ENCODE data around the gene CDCP1.

Gene CDCP1

GRCh38 chr3:45145681-45146614 lies at the start of gene CDCP1:
Gene CDCP1 (minus strand): TSS chr3:45146378. CDS start chr3:45146287, 91 bp downstream.
- no peak for DNase-seq

GRCh38 chr3:45194791-45195190 lies 48.6 kb upstream of the CDCP1 start:
- DNase-seq: no peak

GRCh38 chr3:45191924-45192417 lies 45.8 kb upstream of the CDCP1 start:
- DNase-seq: no peak

- DNase-seq: no peak
Observed at GRCh38 chr3:45191424-45191823, 45.2 kb upstream of the CDCP1 start.

- DNase-seq: no peak
Observed at GRCh38 chr3:45188719-45189659, 42.8 kb upstream of the CDCP1 start.

GRCh38 chr3:45187694-45188141 lies 41.5 kb upstream of the CDCP1 start:
- DNase-seq: no peak

- no peak for DNase-seq
Observed at GRCh38 chr3:45186871-45187270, 40.7 kb upstream of the CDCP1 start.

GRCh38 chr3:45185461-45185860 lies 39.3 kb upstream of the CDCP1 start:
- DNase-seq: no peak

GRCh38 chr3:45185052-45185451 lies 38.9 kb upstream of the CDCP1 start:
- DNase-seq: no peak

- DNase-seq: no peak
Observed at GRCh38 chr3:45183872-45184262, 37.7 kb upstream of the CDCP1 start.

GRCh38 chr3:45182915-45183871 lies 37.0 kb upstream of the CDCP1 start:
- DNase-seq: no peak

- no peak for DNase-seq
Observed at GRCh38 chr3:45181496-45181895, 35.3 kb upstream of the CDCP1 start.

- DNase-seq: no peak
Observed at GRCh38 chr3:45180899-45181298, 34.7 kb upstream of the CDCP1 start.

GRCh38 chr3:45180051-45180450 lies 33.9 kb upstream of the CDCP1 start:
- no peak for DNase-seq

GRCh38 chr3:45179163-45179562 lies 33.0 kb upstream of the CDCP1 start:
- no peak for DNase-seq

- DNase-seq: peak; percentile 1
Observed at GRCh38 chr3:45178183-45179023, 32.2 kb upstream of the CDCP1 start.

- no peak for DNase-seq
Observed at GRCh38 chr3:45176912-45177311, 30.7 kb upstream of the CDCP1 start.

GRCh38 chr3:45174234-45174633 lies 28.1 kb upstream of the CDCP1 start:
- no peak for DNase-seq

GRCh38 chr3:45173776-45174175 lies 27.6 kb upstream of the CDCP1 start:
- DNase-seq: no peak

GRCh38 chr3:45171283-45171682 lies 25.1 kb upstream of the CDCP1 start:
- DNase-seq: no peak

- DNase-seq: no peak
Observed at GRCh38 chr3:45170096-45170495, 23.9 kb upstream of the CDCP1 start.
